HEK293 (cell line): ENCODE measurements around the gene DDX31.

Experiments
- CTCF ChIA-PET: fragments of 350-600 bp; formaldehyde crosslinking; extraction: SDS; loops from one replicate; lab custom pipeline; 2021; ENCODE audit warnings: antibody characterized with exemption; lab: Yijun Ruan, JAX
- POLR2A ChIA-PET: fragments of 300-600 bp; formaldehyde crosslinking; extraction: SDS; loops from one replicate; lab custom pipeline; 2020; ENCODE audit warnings: antibody characterized with exemption, inconsistent platforms; lab: Yijun Ruan, JAX
- H3K27ac ChIP-seq: fragments of 200-500 bp; sonication (Bioruptor generic); 2 replicates; pipeline ENCODE4 v1.5.1; 2014; ENCODE audit warnings: low read depth, low read length, control low read depth, inconsistent platforms; ENCODE audit errors: extremely low read depth
- H3K36me3 ChIP-seq, 2 experiments: fragments of 200-500 bp in 1 of 2; sonication (Bioruptor generic) in 1 of 2; 1 replicate in 1 of 2; 2 replicates in 1 of 2; pipeline ENCODE4 v1.5.1; 2014 to 2017; ENCODE audit warnings: inconsistent platforms in 2 of 2, low read length in 2 of 2; ENCODE audit not compliant: control insufficient read depth in 2 of 2, insufficient read depth in 1 of 2
- H3K4me1 ChIP-seq: fragments of 200-500 bp; sonication (Bioruptor generic); 2 replicates; pipeline ENCODE4 v1.5.1; 2014; ENCODE audit warnings: mild to moderate bottlenecking, low read length, inconsistent platforms; ENCODE audit not compliant: control insufficient read depth, insufficient read depth
- H3K4me3 ChIP-seq: 2 replicates; pipeline ENCODE4 v1.5.1; 2011; ENCODE audit warnings: low read depth, mild to moderate bottlenecking, control low read depth, low read length, moderate library complexity
- H3K9me3 ChIP-seq: fragments of 200-500 bp; sonication (Bioruptor generic); 2 replicates; pipeline ENCODE4 v1.5.1; 2014; ENCODE audit warnings: low read depth, low read length, inconsistent platforms; ENCODE audit not compliant: control insufficient read depth, insufficient read depth
- GLI4 ChIP-seq: fragments of 450-650 bp; formaldehyde crosslinking; IDR thresholded peaks from 2 replicates; pipeline ENCODE4 v1.5.1; 2016; ENCODE audit warnings: missing biosample characterization, missing genetic modification characterization
- GLIS1 ChIP-seq: fragments of 450-650 bp; formaldehyde crosslinking; IDR thresholded peaks from 2 replicates; pipeline ENCODE4 v1.5.1; 2016; ENCODE audit warnings: missing biosample characterization, missing genetic modification characterization
- HIC1 ChIP-seq: fragments of 450-650 bp; formaldehyde crosslinking; IDR thresholded peaks from 2 replicates; pipeline ENCODE4 v1.5.1; 2016; ENCODE audit warnings: missing biosample characterization, missing genetic modification characterization
- KLF1 ChIP-seq: fragments of 450-650 bp; formaldehyde crosslinking; IDR thresholded peaks from 2 replicates; pipeline ENCODE4 v1.5.1; 2016; ENCODE audit warnings: missing biosample characterization, missing genetic modification characterization
- PRDM2 ChIP-seq: fragments of 450-650 bp; formaldehyde crosslinking; IDR thresholded peaks from 2 replicates; pipeline ENCODE4 v1.5.1; 2016; ENCODE audit warnings: missing biosample characterization, missing genetic modification characterization, borderline replicate concordance
- REPIN1 ChIP-seq: fragments of 450-650 bp; formaldehyde crosslinking; IDR thresholded peaks from 2 replicates; pipeline ENCODE4 v1.5.1; 2017; ENCODE audit warnings: missing biosample characterization, missing genetic modification characterization, low read depth
- SP7 ChIP-seq: fragments of 450-650 bp; formaldehyde crosslinking; IDR thresholded peaks from 2 replicates; pipeline ENCODE4 v1.5.1; 2016; ENCODE audit warnings: missing biosample characterization, missing genetic modification characterization
- ZBTB11 ChIP-seq: fragments of 450-650 bp; formaldehyde crosslinking; conservative IDR thresholded peaks from 2 replicates; pipeline ENCODE4 v1.5.1; 2016; ENCODE audit warnings: low read depth, missing biosample characterization, missing genetic modification characterization
- ZBTB17 ChIP-seq: fragments of 450-650 bp; formaldehyde crosslinking; IDR thresholded peaks from 2 replicates; pipeline ENCODE4 v1.5.1; 2016; ENCODE audit warnings: missing biosample characterization, missing genetic modification characterization
- ZBTB44 ChIP-seq: fragments of 450-650 bp; IDR thresholded peaks from 2 replicates; pipeline ENCODE4 v1.5.1; 2018; ENCODE audit warnings: missing biosample characterization, mild to moderate bottlenecking, missing genetic modification characterization
- ZNF112 ChIP-seq: fragments of 450-650 bp; formaldehyde crosslinking; IDR thresholded peaks from 2 replicates; pipeline ENCODE4 v1.5.0; 2017; ENCODE audit warnings: missing biosample characterization, missing genetic modification characterization
- ZNF121 ChIP-seq: fragments of 450-650 bp; formaldehyde crosslinking; IDR thresholded peaks from 2 replicates; pipeline ENCODE4 v1.5.1; 2016; ENCODE audit warnings: missing biosample characterization, missing genetic modification characterization
- ZNF335 ChIP-seq: fragments of 450-650 bp; formaldehyde crosslinking; conservative IDR thresholded peaks from 2 replicates; pipeline ENCODE4 v1.5.1; 2016; ENCODE audit warnings: missing biosample characterization, missing genetic modification characterization
- ZNF354C ChIP-seq: fragments of 450-650 bp; formaldehyde crosslinking; IDR thresholded peaks from 2 replicates; pipeline ENCODE4 v1.5.1; 2016; ENCODE audit warnings: missing biosample characterization, missing genetic modification characterization, low read depth, borderline replicate concordance
- ZNF580 ChIP-seq: fragments of 450-650 bp; formaldehyde crosslinking; IDR thresholded peaks from 2 replicates; pipeline ENCODE4 v1.5.1; 2016; ENCODE audit warnings: missing biosample characterization, missing genetic modification characterization
- ZNF660 ChIP-seq: fragments of 450-650 bp; IDR thresholded peaks from 2 replicates; pipeline ENCODE4 v1.5.1; 2018; ENCODE audit warnings: missing biosample characterization, mild to moderate bottlenecking, missing genetic modification characterization
- ZNF792 ChIP-seq: fragments of 450-650 bp; formaldehyde crosslinking; IDR thresholded peaks from 2 replicates; pipeline ENCODE4 v1.5.1; 2016; ENCODE audit warnings: missing biosample characterization, missing genetic modification characterization
- ZSCAN16 ChIP-seq: fragments of 450-650 bp; formaldehyde crosslinking; IDR thresholded peaks from 2 replicates; pipeline ENCODE4 v1.5.1; 2016; ENCODE audit warnings: missing biosample characterization, missing genetic modification characterization
- ZSCAN4 ChIP-seq: fragments of 450-650 bp; formaldehyde crosslinking; IDR thresholded peaks from 2 replicates; pipeline ENCODE4 v1.5.1; 2017; ENCODE audit warnings: missing biosample characterization, missing genetic modification characterization

The DDX31 gene

GRCh38 chr9:132575811-132576210, 94.0 kb downstream of the DDX31 start:
- Histone ChIP-seq H3K4me3 (no peak overlapping the region), H3K4me1 (no peaks in the 10 kb centered on the region), H3K27ac (no peak overlapping the region), H3K9me3 (no peaks in the 10 kb centered on the region), H3K36me3 (no peaks in the 10 kb centered on the region)
- TF ChIP-seq SP7 (tag by site-specific recombination), result no peak
- TF ChIP-seq HIC1 (tag by site-specific recombination), result no peak
- TF ChIP-seq ZSCAN4, result no peak
- no peak for TF ChIP-seq ZNF335 (tag by site-specific recombination)
- no peak for TF ChIP-seq ZSCAN16 (tag by site-specific recombination)
- TF ChIP-seq ZNF792 (tag by site-specific recombination), result no peak
- ChIA-PET POLR2A (no interaction called here), CTCF (interaction anchor here (0.6 to 5.7 kb wide), 25 partner anchors 10 to 820 kb away, joined by 3 to 54 read pairs (median 3); partner anchors contain the start of gene CFAP77)

GRCh38 chr9:132575005-132575609, 94.7 kb downstream of the DDX31 start:
- ChIA-PET CTCF (interaction anchor here (0.6 to 5.7 kb wide), 37 partner anchors 9 to 820 kb away, joined by 3 to 54 read pairs (median 3); partner anchors contain the start of gene CFAP77), POLR2A (no interaction called here)
- TF ChIP-seq ZNF660 (tag by site-specific recombination) (peak; percentile 41; the same call in 1 of the 2 replicates), ZBTB44 (tag by site-specific recombination) (no peak), REPIN1 (no peak), GLI4 (no peak), ZBTB17 (tag by site-specific recombination) (peak; percentile 68), ZNF121 (tag by site-specific recombination) (no peak), ZNF112 (tag by site-specific recombination) (no peak), ZNF354C (tag by site-specific recombination) (no peak), PRDM2 (tag by site-specific recombination) (no peak), GLIS1 (peak; percentile 26; the same call in 1 of the 2 replicates), ZBTB11 (tag by site-specific recombination) (peak; percentile 81), KLF1 (tag by site-specific recombination) (no peak), ZNF580 (no peak)

More at GRCh38 chr9:132575005-132575609, 94.7 kb downstream of the DDX31 start:
- H3K4me1 ChIP-seq, result no peaks in the 10 kb centered on the region
- H3K27ac ChIP-seq, result no peak overlapping the region
- H3K36me3 ChIP-seq, result no peaks in the 10 kb centered on the region
- H3K9me3 ChIP-seq, result no peaks in the 10 kb centered on the region
- H3K4me3 ChIP-seq, result no peak overlapping the region
